ENCODE data around the gene TGFA. TPM values are rescaled to one million over a fixed set of nuclear protein-coding genes. Genes with fewer than 3 reads are reported as not detected.

The TGFA gene
- total RNA-seq, 8 experiments from 2014 or later, result 0.09 to 2.5 (median 0.45) TPM

DNA sequence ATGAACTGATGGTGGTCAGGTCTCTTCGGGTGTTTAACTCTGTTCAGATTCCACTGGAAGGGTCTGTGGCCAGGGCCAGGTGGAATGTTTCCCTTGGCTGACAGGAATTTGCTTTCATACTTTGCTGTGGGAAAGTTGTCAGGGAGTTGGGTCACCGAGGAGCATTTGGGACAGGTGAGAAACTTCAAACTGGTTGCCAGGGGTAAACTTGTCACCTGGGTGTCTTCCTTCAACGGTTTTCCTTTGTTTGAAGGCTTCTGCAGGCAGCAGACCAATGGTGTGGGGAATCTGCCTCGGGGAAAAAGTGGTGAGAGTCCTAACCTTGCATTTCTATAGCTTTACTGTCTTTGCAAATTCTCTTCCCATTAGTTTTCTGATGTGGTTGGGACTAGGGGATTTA lies 92.2 kb downstream of the TGFA start:
- 0 to 62% (median 12%) methylated on average over 1 to 4 of the region's 4 CpGs; no CpG with 5 or more reads in 3 of the 10 experiments for WGBS, 10 experiments
- Histone ChIP-seq H3K4me3 (no peak overlapping the region), H3K4me1 (replicated peaks in 1 of 2) (no peaks in the 10 kb centered on the region), H3K27ac (no peak overlapping the region)
- in situ Hi-C loops (cut with MboI; ENCODE audit: low pct_unique_long_range_greater_than_20kb in 2 of 9, low sequenced_read_pairs in 9 of 9, unreplicated experiment in 9 of 9), result no loop called here
- no peak for ATAC-seq (replicated peaks in 6 of 8)

DNA sequence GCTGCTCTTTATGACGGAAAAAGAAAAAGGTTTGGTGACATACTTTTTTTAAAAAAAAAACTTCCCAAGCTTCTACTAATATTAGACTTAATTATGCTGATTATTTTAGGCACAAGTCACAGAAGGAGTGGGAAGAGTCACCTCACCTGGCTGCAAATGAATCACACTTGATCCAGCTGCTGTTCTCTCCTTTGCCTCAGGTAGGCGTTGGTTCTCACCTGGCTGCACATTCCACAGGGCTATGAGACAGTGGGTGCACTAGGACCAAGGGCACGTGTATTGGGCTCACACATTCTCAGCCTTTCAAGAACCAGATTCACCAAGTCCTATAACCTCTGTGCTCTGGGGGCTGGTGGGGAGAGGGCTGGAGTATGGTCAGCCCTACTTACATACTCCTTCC lies 93.3 kb downstream of the TGFA start:
- no peak overlapping the region for H3K27ac ChIP-seq
- no peak overlapping the region for H3K4me3 ChIP-seq
- in situ Hi-C loops (cut with MboI; ENCODE audit: low pct_unique_long_range_greater_than_20kb in 2 of 9, low sequenced_read_pairs in 9 of 9, unreplicated experiment in 9 of 9), result no loop called here
- ATAC-seq (replicated peaks in 6 of 8), result no peak
- 0 to 100% (median 85%) methylated on average over 1 to 2 of the region's 3 CpGs; no CpG with 5 or more reads in 4 of the 10 experiments for WGBS, 10 experiments
- no peaks in the 10 kb centered on the region for H3K4me1 ChIP-seq (replicated peaks in 1 of 2)

DNA sequence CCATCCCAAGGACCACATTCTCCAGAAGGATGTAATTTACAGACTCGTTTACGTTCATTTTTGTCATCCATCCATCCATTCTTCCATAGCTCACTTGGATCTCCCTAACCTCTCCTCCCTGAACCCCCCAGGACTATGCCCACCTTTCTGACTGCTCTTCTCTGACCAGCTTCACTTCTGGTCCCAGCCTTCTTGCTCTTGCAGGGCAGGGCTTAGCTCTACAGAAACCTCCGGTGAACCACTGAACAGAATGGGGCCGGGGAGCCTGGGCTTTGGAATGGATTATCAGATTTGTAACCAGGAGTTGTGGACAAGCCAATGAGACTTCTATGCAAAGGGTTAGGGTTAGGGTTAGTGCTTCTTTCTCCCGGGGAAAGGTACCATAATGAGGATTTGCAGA lies 95.0 kb downstream of the TGFA start:
- ATAC-seq (replicated peaks in 6 of 8), result no peak

DNA sequence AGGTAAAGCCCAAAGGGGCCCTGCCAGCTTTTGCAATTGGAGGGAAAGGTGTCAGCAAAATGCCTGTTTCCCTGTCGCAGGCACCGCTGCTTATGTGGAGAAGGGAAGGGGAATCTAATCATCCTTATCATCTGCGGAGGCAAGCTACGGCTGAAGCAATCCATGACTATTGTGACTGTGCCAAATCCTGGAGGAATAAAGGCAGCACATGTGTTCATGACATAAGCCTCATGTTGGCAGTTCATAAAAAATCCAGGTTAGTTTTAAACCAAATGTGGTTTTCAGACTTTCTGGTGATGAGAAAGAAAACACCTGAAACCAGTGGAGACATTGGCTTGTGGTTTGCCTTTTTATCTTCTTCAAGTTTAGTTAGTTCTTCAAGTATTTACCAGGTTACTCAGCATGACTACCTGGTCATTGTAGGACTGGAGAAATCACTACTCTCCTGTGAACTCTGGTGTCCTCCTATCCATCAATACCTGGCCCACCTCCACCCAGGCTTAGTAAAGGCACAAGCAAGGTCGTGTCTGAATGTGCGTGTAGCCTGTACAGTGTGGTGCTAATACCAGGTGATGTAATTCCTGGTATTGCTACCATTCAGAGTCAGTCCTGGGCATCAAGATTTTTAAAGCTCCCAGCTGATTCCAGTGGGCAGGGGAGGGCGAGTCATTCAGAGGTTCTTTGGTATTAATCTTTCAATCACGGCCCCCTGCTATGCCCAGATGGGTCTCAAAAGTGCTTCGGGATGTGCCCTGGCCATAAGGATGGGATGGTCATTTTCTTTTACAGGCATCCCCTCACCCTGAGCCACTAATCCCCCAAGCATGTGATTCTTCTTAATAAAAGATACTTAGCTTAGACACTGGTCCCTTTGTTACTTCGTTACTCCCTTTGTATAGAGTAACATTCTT lies 96.8 kb downstream of the TGFA start:
- no peaks in the 10 kb centered on the region for H3K4me1 ChIP-seq (replicated peaks in 1 of 2)
- in situ Hi-C loops (cut with MboI; ENCODE audit: low pct_unique_long_range_greater_than_20kb in 2 of 9, low sequenced_read_pairs in 9 of 9, unreplicated experiment in 9 of 9), result no loop called here
- ATAC-seq (replicated peaks in 6 of 8), result no peak
- WGBS, 10 experiments, result 33 to 96% (median 79%) methylated on average over 1 to 5 of the region's 10 CpGs
- no peak overlapping the region for H3K4me3 ChIP-seq
- H3K27ac ChIP-seq, result no peak overlapping the region

More for the DNA sequence above, 95.0 kb downstream of the TGFA start:
- H3K4me1 ChIP-seq (replicated peaks in 1 of 2), result no peaks in the 10 kb centered on the region
- H3K4me3 ChIP-seq, result no peak overlapping the region
- in situ Hi-C loops (cut with MboI; ENCODE audit: low pct_unique_long_range_greater_than_20kb in 2 of 9, low sequenced_read_pairs in 9 of 9, unreplicated experiment in 9 of 9), result no loop called here
- H3K27ac ChIP-seq, result no peak overlapping the region
- WGBS, 10 experiments, result 0 to 86% (median 69%) methylated on average over 1 to 5 of the region's 5 CpGs; no CpG with 5 or more reads in 4 of the 10 experiments

DNA sequence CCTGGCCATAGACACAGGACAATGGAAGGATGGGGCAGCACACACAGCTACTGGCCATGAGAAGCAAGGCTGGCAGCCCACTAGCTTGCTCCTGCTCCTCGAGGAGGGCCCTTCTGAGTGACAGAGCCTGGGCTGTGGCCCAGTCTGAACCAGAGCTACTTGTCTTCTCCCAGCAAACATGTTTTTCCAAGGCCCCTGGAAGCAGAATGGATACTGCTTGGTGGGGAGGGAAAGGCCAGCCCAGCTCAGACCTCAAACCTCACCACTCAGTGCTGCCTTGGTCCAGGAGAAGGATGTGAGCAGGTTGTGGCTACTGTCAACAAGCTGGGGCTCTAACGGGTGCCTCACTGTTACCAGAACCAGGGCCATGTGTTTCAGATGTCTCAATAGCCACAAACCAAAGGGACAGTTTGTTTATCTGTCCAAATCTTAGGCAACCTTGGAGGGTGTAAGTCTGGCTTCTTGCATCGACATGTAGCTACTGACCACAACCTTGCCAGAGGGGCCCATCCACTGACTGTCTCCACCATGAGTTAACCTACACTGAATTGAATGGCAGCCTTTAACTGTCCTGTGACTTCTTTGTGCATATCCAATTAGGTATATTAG lies 98.6 kb downstream of the TGFA start:
- 66 to 100% (median 88%) methylated on average over 1 to 3 of the region's 3 CpGs; no CpG with 5 or more reads in 7 of the 10 experiments for WGBS, 10 experiments
- H3K27ac ChIP-seq, result no peak overlapping the region
- no peak for ATAC-seq (replicated peaks in 6 of 8)
- in situ Hi-C loops (cut with MboI; ENCODE audit: low pct_unique_long_range_greater_than_20kb in 2 of 9, low sequenced_read_pairs in 9 of 9, unreplicated experiment in 9 of 9), result no loop called here
- no peaks in the 10 kb centered on the region for H3K4me1 ChIP-seq (replicated peaks in 1 of 2)
- no peak overlapping the region for H3K4me3 ChIP-seq

DNA sequence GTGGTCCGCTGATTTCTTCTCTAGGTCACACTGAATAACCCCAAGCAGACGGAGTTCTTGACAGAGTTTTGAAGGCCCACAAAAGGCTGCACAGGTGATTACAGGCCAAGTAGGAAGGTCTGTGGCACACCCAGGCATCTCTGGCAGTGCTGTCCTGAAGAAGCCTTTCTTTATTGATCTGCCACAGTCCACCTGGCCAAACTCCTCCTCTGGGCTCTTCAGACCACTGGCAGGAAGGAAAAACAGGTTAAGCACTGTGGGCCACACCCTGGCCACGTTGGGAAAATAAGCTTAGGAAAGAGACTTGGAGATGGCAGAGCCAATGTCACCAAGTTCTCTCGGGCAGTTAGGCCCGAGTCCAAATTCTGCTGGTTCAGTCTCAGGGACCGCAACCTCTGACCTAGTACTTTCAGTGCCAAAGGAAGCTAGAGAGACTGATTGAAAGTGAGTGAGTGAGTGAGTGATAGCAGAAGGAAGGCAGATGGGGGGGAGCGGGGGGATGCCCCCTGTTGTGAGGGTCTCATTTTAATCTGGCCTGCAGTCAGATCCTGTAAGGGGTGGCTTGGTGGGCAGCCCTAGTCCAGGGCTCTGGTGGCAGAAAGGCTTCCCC lies 102.9 kb downstream of the TGFA start:
- Histone ChIP-seq H3K4me1 (replicated peaks in 1 of 2) (no peaks in the 10 kb centered on the region), H3K4me3 (no peak overlapping the region), H3K27ac (no peak overlapping the region)
- 74 to 100% (median 76%) methylated on average over 3 to 6 of the region's 7 CpGs; no CpG with 5 or more reads in 6 of the 10 experiments for WGBS, 10 experiments
- ATAC-seq (replicated peaks in 6 of 8), result no peak
- in situ Hi-C loops (cut with MboI; ENCODE audit: low pct_unique_long_range_greater_than_20kb in 2 of 9, low sequenced_read_pairs in 9 of 9, unreplicated experiment in 9 of 9), result no loop called here

DNA sequence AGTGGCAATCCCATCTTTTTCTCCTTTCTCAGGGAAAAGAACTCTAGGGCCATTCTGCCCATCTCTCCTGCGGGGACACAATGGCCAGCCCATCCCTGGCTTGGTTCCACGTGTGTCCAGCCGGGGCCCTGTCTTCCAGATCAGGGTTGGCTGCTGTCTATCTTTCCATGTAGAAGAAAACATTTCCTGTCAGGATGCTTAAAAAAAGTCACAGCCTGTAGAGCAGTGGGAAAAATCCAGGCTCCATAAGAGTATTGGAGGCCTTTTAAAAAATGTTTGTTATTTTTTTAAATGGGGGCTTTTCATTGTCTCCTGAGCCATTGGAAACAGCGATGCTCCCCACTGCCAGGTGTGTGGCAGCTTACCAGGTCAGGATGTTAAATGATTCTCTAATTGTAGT lies 105.6 kb downstream of the TGFA start:
- ATAC-seq (replicated peaks in 6 of 8), result no peak
- in situ Hi-C loops (cut with MboI; ENCODE audit: low pct_unique_long_range_greater_than_20kb in 2 of 9, low sequenced_read_pairs in 9 of 9, unreplicated experiment in 9 of 9), result no loop called here
- Histone ChIP-seq H3K27ac (no peak overlapping the region), H3K4me3 (no peak overlapping the region), H3K4me1 (replicated peaks in 1 of 2) (no peaks in the 10 kb centered on the region)
- WGBS, 10 experiments, result 17 to 100% (median 73%) methylated on average over 1 to 4 of the region's 4 CpGs; no CpG with 5 or more reads in 4 of the 10 experiments

DNA sequence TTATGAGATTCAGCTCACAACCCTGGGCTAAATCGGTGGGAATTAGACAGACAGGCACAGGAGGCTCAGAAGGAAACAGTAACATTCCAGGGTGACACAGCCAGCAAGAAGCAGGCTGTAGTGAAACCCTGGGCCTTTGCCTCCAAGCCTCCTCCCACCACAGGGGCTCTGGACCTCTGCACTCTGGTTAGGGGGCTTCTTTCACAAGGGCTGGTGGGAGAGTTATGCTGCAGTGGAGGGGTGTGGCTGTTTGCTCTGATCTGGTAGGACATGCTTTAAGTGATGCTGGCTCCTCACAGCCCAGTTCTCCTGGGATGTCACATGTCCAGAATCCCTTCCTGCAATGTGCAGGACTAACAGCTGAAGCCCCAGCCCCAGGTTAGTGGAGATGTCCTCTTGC lies 109.9 kb downstream of the TGFA start:
- in situ Hi-C loops (cut with MboI; ENCODE audit: low pct_unique_long_range_greater_than_20kb in 2 of 9, low sequenced_read_pairs in 9 of 9, unreplicated experiment in 9 of 9), result no loop called here
- 0 to 100% (median 51%) methylated on average over 1 of the region's 1 CpG; no CpG with 5 or more reads in 4 of the 10 experiments for WGBS, 10 experiments
- ATAC-seq (replicated peaks in 6 of 8), result no peak
- no peak overlapping the region for H3K4me3 ChIP-seq
- no peaks in the 10 kb centered on the region for H3K4me1 ChIP-seq (replicated peaks in 1 of 2)
- no peak overlapping the region for H3K27ac ChIP-seq

DNA sequence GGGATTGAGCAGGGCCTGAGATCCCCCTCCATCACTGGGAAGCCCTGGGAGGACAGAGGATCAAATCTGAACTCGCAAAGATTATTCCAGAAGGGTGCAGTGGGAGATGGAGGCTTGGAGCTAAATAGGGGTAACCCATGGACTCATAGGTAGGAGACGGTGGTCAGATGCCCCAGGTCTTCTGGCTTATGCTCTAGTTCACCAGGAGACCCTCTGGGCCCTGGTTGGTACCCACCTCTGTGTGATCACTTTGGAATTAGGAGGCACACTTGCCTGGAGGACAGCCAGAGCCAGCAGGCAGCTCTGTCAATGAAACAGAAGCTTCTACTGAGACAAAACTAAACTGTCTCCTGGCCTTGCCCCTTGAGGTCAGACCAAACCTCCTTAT lies 110.6 kb downstream of the TGFA start:
- WGBS, 10 experiments, result 33 to 100% (median 82%) methylated on average over 1 to 2 of the region's 2 CpGs; no CpG with 5 or more reads in 6 of the 10 experiments
- Histone ChIP-seq H3K4me3 (no peak overlapping the region), H3K4me1 (replicated peaks in 1 of 2) (no peaks in the 10 kb centered on the region), H3K27ac (no peak overlapping the region)
- in situ Hi-C loops (cut with MboI; ENCODE audit: low pct_unique_long_range_greater_than_20kb in 2 of 9, low sequenced_read_pairs in 9 of 9, unreplicated experiment in 9 of 9), result no loop called here
- ATAC-seq (replicated peaks in 6 of 8), result no peak

DNA sequence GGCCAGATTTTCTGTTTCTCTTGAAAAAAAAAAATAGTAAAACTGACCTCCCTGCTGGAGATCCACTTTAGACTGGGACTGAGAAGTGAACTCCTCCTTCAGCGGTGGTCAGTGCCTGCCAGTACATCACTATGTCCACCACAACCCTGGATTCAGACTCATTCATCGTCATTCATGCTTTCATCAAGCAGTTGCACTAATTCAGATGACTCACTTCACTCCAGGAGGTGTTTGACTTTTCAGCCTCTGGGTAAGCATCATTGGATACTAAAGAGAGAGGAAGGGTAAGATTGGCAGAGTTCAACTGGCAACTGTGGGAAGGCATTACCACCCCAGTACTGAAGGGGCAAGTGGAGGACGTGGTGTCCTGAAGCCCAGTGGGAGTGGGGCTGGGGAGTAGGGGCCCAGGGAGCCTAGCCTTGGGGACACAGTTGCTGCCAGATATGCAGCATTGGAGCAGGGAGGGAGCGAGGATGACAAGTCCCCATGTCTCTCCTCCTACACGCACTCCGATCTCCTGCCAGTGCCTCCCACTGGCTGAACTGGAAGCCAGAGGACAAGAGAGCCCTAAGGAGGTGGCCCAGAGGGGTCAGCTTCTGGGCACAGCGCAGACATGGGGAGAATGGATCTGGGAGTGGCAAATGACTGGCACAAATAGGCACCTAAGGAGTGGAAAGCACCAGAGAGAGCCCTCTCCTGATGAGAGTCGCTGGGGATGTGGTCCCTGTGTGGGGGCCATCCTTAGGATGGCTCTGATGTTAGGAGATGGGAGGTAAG lies 111.1 kb downstream of the TGFA start:
- 60 to 100% (median 75%) methylated on average over 1 to 6 of the region's 8 CpGs; no CpG with 5 or more reads in 3 of the 10 experiments for WGBS, 10 experiments
- Histone ChIP-seq H3K4me1 (replicated peaks in 1 of 2) (no peaks in the 10 kb centered on the region), H3K4me3 (no peak overlapping the region), H3K27ac (no peak overlapping the region)
- in situ Hi-C loops (cut with MboI; ENCODE audit: low pct_unique_long_range_greater_than_20kb in 2 of 9, low sequenced_read_pairs in 9 of 9, unreplicated experiment in 9 of 9), result no loop called here
- no peak for ATAC-seq (replicated peaks in 6 of 8)

DNA sequence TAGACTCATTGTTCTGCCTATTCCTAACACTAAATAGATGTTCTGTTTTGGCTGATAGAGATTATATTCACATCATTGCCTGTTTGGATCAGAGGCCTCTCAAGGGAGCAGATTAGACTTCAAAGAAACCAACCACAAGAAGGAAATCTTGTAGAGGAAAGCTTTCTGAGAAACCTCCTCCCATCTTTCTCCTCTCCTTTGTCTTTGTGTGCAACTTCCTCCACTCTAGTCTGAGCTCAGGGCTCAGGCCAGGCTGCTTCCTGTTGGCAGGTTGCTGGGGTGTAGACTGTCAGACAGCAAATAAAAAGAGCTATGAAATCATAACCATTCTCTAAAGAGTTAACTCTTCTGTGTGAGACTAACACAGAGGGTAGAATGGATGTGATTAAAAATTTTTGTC lies 113.0 kb downstream of the TGFA start:
- ATAC-seq (replicated peaks in 6 of 8), result no peak
- H3K4me1 ChIP-seq (replicated peaks in 1 of 2), result no peaks in the 10 kb centered on the region
- in situ Hi-C loops (cut with MboI; ENCODE audit: low pct_unique_long_range_greater_than_20kb in 2 of 9, low sequenced_read_pairs in 9 of 9, unreplicated experiment in 9 of 9), result no loop called here
- H3K27ac ChIP-seq, result no peak overlapping the region
- H3K4me3 ChIP-seq, result no peak overlapping the region

DNA sequence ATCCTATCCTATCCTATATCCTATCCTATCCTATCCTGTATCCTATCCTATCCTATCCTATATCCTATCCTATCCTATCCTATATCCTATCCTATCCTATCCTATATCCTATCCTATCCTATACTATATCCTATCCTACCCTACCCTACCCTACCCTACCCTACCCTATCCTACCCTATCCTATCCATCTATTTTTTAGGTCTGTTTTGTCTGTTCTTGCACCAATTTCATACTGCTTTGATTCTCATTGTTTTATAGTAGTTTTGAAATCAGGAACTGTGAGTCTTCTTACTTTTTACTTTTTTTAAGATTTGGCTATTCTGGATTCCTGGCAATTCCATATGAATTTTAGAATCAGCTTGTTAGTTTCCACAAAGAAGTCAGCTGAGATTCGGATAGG lies 118.5 kb downstream of the TGFA start:
- in situ Hi-C loops (cut with MboI; ENCODE audit: low pct_unique_long_range_greater_than_20kb in 2 of 9, low sequenced_read_pairs in 9 of 9, unreplicated experiment in 9 of 9), result no loop called here
- Histone ChIP-seq H3K4me3 (no peak overlapping the region), H3K27ac (no peak overlapping the region), H3K4me1 (replicated peaks in 1 of 2) (no peaks in the 10 kb centered on the region)
- 0 to 100% (median 21%) methylated on average over 1 of the region's 1 CpG; no CpG with 5 or more reads in 2 of the 10 experiments for WGBS, 10 experiments
- no peak for ATAC-seq (replicated peaks in 6 of 8)

DNA sequence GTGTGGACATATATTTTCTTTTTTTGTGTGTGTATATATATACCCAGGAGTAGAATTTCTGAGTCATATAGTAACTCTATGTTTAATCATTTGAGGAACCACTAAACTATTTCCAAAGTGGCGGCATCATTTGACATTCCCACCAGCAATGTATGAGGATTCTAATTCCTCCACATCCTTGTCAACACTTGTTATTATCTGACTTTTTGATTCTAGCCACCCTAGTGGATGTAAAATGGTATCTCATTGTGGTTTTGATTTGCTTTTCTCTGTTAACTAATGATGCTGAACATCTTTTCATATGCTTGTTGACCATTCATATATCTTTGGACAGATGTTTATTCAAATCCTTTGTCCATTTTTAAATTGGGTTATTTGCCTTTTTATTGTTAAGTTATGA lies 120.3 kb downstream of the TGFA start:
- Histone ChIP-seq H3K4me1 (replicated peaks in 1 of 2) (no peaks in the 10 kb centered on the region), H3K4me3 (no peak overlapping the region), H3K27ac (no peak overlapping the region)
- no peak for ATAC-seq (replicated peaks in 6 of 8)
- in situ Hi-C loops (cut with MboI; ENCODE audit: low pct_unique_long_range_greater_than_20kb in 2 of 9, low sequenced_read_pairs in 9 of 9, unreplicated experiment in 9 of 9), result no loop called here
- 40 to 100% (median 86%) methylated on average over 1 of the region's 1 CpG; no CpG with 5 or more reads in 2 of the 10 experiments for WGBS, 10 experiments
